HEK293 (cell line): ENCODE data around the gene HSPE1.

Experiments
- BCL11A ChIP-seq: fragments of 450-650 bp; formaldehyde crosslinking; IDR thresholded peaks from 2 replicates; pipeline ENCODE4 v1.5.1; 2016; ENCODE audit warnings: low read depth, missing biosample characterization, missing genetic modification characterization
- HOXA7 ChIP-seq: sonication (generic); formaldehyde crosslinking; IDR thresholded peaks from 2 replicates; pipeline ENCODE4 v1.8.1; 2022; ENCODE audit warnings: missing genetic modification reagents, borderline replicate concordance
- HOXD13 ChIP-seq: sonication (generic); formaldehyde crosslinking; IDR thresholded peaks from 2 replicates; pipeline ENCODE4 v1.8.0; 2022; ENCODE audit warnings: missing genetic modification reagents, borderline replicate concordance
- PRDM1 ChIP-seq: fragments of 450-650 bp; formaldehyde crosslinking; IDR thresholded peaks from 2 replicates; pipeline ENCODE4; 2016; ENCODE audit warnings: missing biosample characterization, missing genetic modification characterization
- SCRT2 ChIP-seq: fragments of 450-650 bp; formaldehyde crosslinking; IDR thresholded peaks from 2 replicates; pipeline ENCODE4 v1.5.1; 2016; ENCODE audit warnings: missing biosample characterization, missing genetic modification characterization
- TCF7L2 ChIP-seq: IDR thresholded peaks from 2 replicates; pipeline ENCODE4 v1.6.1; 2011; ENCODE audit warnings: low read depth, mild to moderate bottlenecking, inconsistent platforms, low read length, moderate library complexity, borderline replicate concordance
- YY2 ChIP-seq: fragments of 450-650 bp; formaldehyde crosslinking; IDR thresholded peaks from 2 replicates; pipeline ENCODE4 v1.5.1; 2016; ENCODE audit warnings: missing biosample characterization, missing genetic modification characterization
- ZBTB8A ChIP-seq: fragments of 450-650 bp; formaldehyde crosslinking; IDR thresholded peaks from 2 replicates; pipeline ENCODE4 v1.5.1; 2016; ENCODE audit warnings: missing biosample characterization, missing genetic modification characterization
- ZFHX2 ChIP-seq: fragments of 450-650 bp; formaldehyde crosslinking; conservative IDR thresholded peaks from 2 replicates; pipeline ENCODE4 v1.5.1; 2016; ENCODE audit warnings: missing biosample characterization, missing genetic modification characterization
- ZIC2 ChIP-seq: fragments of 450-650 bp; formaldehyde crosslinking; IDR thresholded peaks from 2 replicates; pipeline ENCODE4 v1.5.1; 2016; ENCODE audit warnings: missing biosample characterization, missing genetic modification characterization
- ZNF121 ChIP-seq: fragments of 450-650 bp; formaldehyde crosslinking; IDR thresholded peaks from 2 replicates; pipeline ENCODE4 v1.5.1; 2016; ENCODE audit warnings: missing biosample characterization, missing genetic modification characterization
- ZNF133 ChIP-seq: fragments of 450-650 bp; formaldehyde crosslinking; IDR thresholded peaks from 2 replicates; pipeline ENCODE4 v1.5.1; 2016; ENCODE audit warnings: missing biosample characterization, missing genetic modification characterization
- ZNF2 ChIP-seq: fragments of 450-650 bp; formaldehyde crosslinking; IDR thresholded peaks from 2 replicates; pipeline ENCODE4 v1.5.1; 2016; ENCODE audit warnings: missing biosample characterization, missing genetic modification characterization
- ZNF292 ChIP-seq: fragments of 450-650 bp; formaldehyde crosslinking; IDR thresholded peaks from 2 replicates; pipeline ENCODE4 v1.5.1; 2016; ENCODE audit warnings: low read depth, missing biosample characterization, missing genetic modification characterization, borderline replicate concordance
- ZNF37A ChIP-seq: fragments of 450-650 bp; IDR thresholded peaks from 2 replicates; pipeline ENCODE4 v1.5.1; 2018; ENCODE audit warnings: missing biosample characterization, missing genetic modification characterization
- ZNF404 ChIP-seq: fragments of 450-650 bp; formaldehyde crosslinking; IDR thresholded peaks from 2 replicates; pipeline ENCODE4 v1.5.1; 2017; ENCODE audit warnings: missing biosample characterization, missing genetic modification characterization
- ZNF423 ChIP-seq: fragments of 450-650 bp; formaldehyde crosslinking; IDR thresholded peaks from 2 replicates; pipeline ENCODE4 v1.5.1; 2016; ENCODE audit warnings: missing biosample characterization, missing genetic modification characterization
- ZNF433 ChIP-seq: fragments of 450-650 bp; formaldehyde crosslinking; IDR thresholded peaks from 2 replicates; pipeline ENCODE4 v1.5.1; 2016; ENCODE audit warnings: missing biosample characterization, missing genetic modification characterization, low read depth
- ZNF449 ChIP-seq: fragments of 450-650 bp; formaldehyde crosslinking; IDR thresholded peaks from 2 replicates; pipeline ENCODE4 v1.5.1; 2017; ENCODE audit warnings: missing biosample characterization, mild to moderate bottlenecking, missing genetic modification characterization, moderate library complexity
- ZNF558 ChIP-seq: fragments of 450-650 bp; formaldehyde crosslinking; IDR thresholded peaks from 2 replicates; pipeline ENCODE4 v1.5.1; 2016; ENCODE audit warnings: missing biosample characterization, missing genetic modification characterization
- ZNF571 ChIP-seq: fragments of 450-650 bp; formaldehyde crosslinking; IDR thresholded peaks from 2 replicates; pipeline ENCODE4 v1.5.0; 2017; ENCODE audit warnings: missing biosample characterization, missing genetic modification characterization
- ZNF623 ChIP-seq: fragments of 450-650 bp; formaldehyde crosslinking; IDR thresholded peaks from 2 replicates; pipeline ENCODE4 v1.5.1; 2016; ENCODE audit warnings: missing biosample characterization, missing genetic modification characterization
- ZNF747 ChIP-seq: fragments of 450-650 bp; formaldehyde crosslinking; IDR thresholded peaks from 2 replicates; pipeline ENCODE4 v1.5.1; 2016; ENCODE audit warnings: missing biosample characterization, missing genetic modification characterization
- TF ChIP-seq, protein P1 (sequence below): fragments of 450-650 bp; formaldehyde crosslinking; IDR thresholded peaks from 2 replicates; pipeline ENCODE4 v1.5.1; 2016; ENCODE audit warnings: missing biosample characterization, missing genetic modification characterization
- TF ChIP-seq, protein P2 (sequence below): fragments of 450-650 bp; formaldehyde crosslinking; IDR thresholded peaks from 2 replicates; pipeline ENCODE4 v1.5.1; 2016; ENCODE audit warnings: missing biosample characterization, missing genetic modification characterization, borderline replicate concordance
- TF ChIP-seq, protein P3 (sequence below): fragments of 450-650 bp; formaldehyde crosslinking; IDR thresholded peaks from 2 replicates; pipeline ENCODE4 v1.5.1; 2016; ENCODE audit warnings: missing biosample characterization, missing genetic modification characterization
- TF ChIP-seq, protein P4 (sequence below): fragments of 450-650 bp; formaldehyde crosslinking; IDR thresholded peaks from 2 replicates; pipeline ENCODE4 v1.5.1; 2016; ENCODE audit warnings: missing biosample characterization, missing genetic modification characterization
- TF ChIP-seq, protein P5 (sequence below): fragments of 450-650 bp; formaldehyde crosslinking; optimal IDR thresholded peaks from 2 replicates; pipeline ENCODE3; 2016; ENCODE audit warnings: missing biosample characterization, mild to moderate bottlenecking, missing genetic modification characterization

The HSPE1 gene

GRCh38 chr2:197453123-197453913 is 46.9 kb upstream of the HSPE1 start, which contains the start of gene COQ10B (continued):
- no peak for TF ChIP-seq ZNF404
- no peak for TF ChIP-seq PRDM1
- TF ChIP-seq ZNF37A = no peak
- TF ChIP-seq ZNF133 (tag by site-specific recombination) = no peak
- no peak for TF ChIP-seq HOXA7 (CRISPR knock-in tag)
- TF ChIP-seq BCL11A (tag by site-specific recombination) = peak; percentile 53; the same call in 1 of the 2 replicates
- no peak for TF ChIP-seq TCF7L2
- no peak for TF ChIP-seq ZNF121 (tag by site-specific recombination)
- TF ChIP-seq, protein P1, sequence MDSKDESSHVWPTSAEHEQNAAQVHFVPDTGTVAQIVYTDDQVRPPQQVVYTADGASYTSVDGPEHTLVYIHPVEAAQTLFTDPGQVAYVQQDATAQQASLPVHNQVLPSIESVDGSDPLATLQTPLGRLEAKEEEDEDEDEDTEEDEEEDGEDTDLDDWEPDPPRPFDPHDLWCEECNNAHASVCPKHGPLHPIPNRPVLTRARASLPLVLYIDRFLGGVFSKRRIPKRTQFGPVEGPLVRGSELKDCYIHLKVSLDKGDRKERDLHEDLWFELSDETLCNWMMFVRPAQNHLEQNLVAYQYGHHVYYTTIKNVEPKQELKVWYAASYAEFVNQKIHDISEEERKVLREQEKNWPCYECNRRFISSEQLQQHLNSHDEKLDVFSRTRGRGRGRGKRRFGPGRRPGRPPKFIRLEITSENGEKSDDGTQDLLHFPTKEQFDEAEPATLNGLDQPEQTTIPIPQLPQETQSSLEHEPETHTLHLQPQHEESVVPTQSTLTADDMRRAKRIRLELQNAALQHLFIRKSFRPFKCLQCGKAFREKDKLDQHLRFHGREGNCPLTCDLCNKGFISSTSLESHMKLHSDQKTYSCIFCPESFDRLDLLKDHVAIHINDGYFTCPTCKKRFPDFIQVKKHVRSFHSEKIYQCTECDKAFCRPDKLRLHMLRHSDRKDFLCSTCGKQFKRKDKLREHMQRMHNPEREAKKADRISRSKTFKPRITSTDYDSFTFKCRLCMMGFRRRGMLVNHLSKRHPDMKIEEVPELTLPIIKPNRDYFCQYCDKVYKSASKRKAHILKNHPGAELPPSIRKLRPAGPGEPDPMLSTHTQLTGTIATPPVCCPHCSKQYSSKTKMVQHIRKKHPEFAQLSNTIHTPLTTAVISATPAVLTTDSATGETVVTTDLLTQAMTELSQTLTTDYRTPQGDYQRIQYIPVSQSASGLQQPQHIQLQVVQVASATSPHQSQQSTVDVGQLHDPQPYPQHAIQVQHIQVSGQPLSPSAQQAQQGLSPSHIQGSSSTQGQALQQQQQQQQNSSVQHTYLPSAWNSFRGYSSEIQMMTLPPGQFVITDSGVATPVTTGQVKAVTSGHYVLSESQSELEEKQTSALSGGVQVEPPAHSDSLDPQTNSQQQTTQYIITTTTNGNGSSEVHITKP (tag by site-specific recombination) = peak; percentile 77
- TF ChIP-seq, protein P2, sequence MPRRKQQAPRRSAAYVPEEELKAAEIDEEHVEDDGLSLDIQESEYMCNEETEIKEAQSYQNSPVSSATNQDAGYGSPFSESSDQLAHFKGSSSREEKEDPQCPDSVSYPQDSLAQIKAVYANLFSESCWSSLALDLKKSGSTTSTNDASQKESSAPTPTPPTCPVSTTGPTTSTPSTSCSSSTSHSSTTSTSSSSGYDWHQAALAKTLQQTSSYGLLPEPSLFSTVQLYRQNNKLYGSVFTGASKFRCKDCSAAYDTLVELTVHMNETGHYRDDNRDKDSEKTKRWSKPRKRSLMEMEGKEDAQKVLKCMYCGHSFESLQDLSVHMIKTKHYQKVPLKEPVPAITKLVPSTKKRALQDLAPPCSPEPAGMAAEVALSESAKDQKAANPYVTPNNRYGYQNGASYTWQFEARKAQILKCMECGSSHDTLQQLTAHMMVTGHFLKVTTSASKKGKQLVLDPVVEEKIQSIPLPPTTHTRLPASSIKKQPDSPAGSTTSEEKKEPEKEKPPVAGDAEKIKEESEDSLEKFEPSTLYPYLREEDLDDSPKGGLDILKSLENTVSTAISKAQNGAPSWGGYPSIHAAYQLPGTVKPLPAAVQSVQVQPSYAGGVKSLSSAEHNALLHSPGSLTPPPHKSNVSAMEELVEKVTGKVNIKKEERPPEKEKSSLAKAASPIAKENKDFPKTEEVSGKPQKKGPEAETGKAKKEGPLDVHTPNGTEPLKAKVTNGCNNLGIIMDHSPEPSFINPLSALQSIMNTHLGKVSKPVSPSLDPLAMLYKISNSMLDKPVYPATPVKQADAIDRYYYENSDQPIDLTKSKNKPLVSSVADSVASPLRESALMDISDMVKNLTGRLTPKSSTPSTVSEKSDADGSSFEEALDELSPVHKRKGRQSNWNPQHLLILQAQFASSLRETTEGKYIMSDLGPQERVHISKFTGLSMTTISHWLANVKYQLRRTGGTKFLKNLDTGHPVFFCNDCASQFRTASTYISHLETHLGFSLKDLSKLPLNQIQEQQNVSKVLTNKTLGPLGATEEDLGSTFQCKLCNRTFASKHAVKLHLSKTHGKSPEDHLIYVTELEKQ (tag by site-specific recombination) = no peak
- TF ChIP-seq, protein P3, sequence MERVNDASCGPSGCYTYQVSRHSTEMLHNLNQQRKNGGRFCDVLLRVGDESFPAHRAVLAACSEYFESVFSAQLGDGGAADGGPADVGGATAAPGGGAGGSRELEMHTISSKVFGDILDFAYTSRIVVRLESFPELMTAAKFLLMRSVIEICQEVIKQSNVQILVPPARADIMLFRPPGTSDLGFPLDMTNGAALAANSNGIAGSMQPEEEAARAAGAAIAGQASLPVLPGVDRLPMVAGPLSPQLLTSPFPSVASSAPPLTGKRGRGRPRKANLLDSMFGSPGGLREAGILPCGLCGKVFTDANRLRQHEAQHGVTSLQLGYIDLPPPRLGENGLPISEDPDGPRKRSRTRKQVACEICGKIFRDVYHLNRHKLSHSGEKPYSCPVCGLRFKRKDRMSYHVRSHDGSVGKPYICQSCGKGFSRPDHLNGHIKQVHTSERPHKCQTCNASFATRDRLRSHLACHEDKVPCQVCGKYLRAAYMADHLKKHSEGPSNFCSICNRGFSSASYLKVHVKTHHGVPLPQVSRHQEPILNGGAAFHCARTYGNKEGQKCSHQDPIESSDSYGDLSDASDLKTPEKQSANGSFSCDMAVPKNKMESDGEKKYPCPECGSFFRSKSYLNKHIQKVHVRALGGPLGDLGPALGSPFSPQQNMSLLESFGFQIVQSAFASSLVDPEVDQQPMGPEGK (tag by site-specific recombination) = peak; percentile 94
- TF ChIP-seq HOXD13 (CRISPR knock-in tag) = no peak
- TF ChIP-seq ZFHX2 (tag by site-specific recombination) = no peak
- no peak for TF ChIP-seq ZNF423
- no peak; the same call in 1 of the 2 replicates for TF ChIP-seq ZNF2 (tag by site-specific recombination)
- TF ChIP-seq ZBTB8A (tag by site-specific recombination) = peak; percentile 47
- TF ChIP-seq ZNF433 (tag by site-specific recombination) = no peak
- TF ChIP-seq, protein P4, sequence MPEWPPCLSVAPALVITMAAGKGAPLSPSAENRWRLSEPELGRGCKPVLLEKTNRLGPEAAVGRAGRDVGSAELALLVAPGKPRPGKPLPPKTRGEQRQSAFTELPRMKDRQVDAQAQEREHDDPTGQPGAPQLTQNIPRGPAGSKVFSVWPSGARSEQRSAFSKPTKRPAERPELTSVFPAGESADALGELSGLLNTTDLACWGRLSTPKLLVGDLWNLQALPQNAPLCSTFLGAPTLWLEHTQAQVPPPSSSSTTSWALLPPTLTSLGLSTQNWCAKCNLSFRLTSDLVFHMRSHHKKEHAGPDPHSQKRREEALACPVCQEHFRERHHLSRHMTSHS = no peak
- TF ChIP-seq ZNF623 = no peak
- TF ChIP-seq ZIC2 = no peak
- 0 out of 2 replicates have a peak, but pooled peaks have one; percentile 10 for TF ChIP-seq ZNF558 (tag by site-specific recombination)
- TF ChIP-seq SCRT2 (tag by site-specific recombination) = no peak
- no peak for TF ChIP-seq ZNF571 (tag by site-specific recombination)
- TF ChIP-seq YY2 (tag by site-specific recombination) = peak; percentile 78
- TF ChIP-seq, protein P5, sequence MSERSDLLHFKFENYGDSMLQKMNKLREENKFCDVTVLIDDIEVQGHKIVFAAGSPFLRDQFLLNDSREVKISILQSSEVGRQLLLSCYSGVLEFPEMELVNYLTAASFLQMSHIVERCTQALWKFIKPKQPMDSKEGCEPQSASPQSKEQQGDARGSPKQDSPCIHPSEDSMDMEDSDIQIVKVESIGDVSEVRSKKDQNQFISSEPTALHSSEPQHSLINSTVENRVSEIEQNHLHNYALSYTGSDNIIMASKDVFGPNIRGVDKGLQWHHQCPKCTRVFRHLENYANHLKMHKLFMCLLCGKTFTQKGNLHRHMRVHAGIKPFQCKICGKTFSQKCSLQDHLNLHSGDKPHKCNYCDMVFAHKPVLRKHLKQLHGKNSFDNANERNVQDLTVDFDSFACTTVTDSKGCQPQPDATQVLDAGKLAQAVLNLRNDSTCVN (tag by site-specific recombination) = peak; percentile 74
- TF ChIP-seq ZNF449 (tag by site-specific recombination) = no peak
- TF ChIP-seq ZNF747 (tag by site-specific recombination) = no peak
- TF ChIP-seq ZNF292 (tag by site-specific recombination) = no peak
